ENCODE results near the gene RGS18.
A peak's percentile ranks its signal among the peaks of the same experiment; 100 is the strongest.
"Not testable (repeated sequence)": the region's sequence is repeated elsewhere in the genome, so short reads cannot be mapped to it uniquely, and the experiment has no call there.

Gene RGS18

GRCh38 chr1:192167911-192168700, 9.8 kb downstream of the RGS18 start:
- peak; percentile 72 for DNase-seq

GRCh38 chr1:192168964-192169363, 10.7 kb downstream of the RGS18 start:
- no peak for DNase-seq

GRCh38 chr1:192170196-192170984, 12.1 kb downstream of the RGS18 start:
- peak; percentile 78 for DNase-seq

DNA sequence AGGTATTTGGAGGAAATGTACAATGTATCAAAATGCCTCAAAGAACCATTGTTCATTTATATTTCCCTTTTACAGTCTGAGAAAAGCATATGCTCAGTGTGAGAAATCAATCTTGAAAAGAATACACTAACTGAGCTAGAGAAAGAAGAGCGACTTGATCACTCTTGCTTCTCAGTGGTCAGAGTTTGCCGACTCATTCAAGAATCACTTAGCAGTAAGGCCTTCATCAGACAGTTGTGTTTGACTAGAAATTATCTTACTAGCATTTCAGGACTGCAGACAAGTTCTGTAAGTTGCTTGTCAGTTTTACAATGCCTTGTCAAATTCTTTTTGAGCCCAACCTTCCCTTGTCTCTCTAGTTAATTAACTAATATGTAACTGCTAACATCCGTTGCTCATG, 12.9 kb downstream of the RGS18 start:
- DNase-seq: no peak

DNA sequence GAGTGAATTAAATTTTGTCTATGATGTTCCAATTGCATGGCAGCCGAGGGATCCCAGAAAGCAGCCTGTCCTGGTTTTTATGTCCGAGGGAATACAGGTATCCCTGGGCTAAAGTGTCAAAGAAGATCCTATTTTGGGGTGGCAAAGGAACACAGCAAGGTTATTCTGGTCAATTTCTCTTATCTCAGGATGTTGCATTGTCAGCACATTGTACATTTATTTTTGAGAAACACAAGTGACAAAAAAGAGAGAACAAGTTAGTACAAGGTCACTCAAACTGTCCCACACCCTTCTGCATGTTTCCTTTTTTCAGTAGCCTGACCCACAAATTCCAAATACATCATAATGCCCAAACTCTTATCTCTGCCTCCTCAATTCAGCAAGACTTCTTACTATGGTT, 17.7 kb downstream of the RGS18 start:
- no peak for DNase-seq

GRCh38 chr1:192183788-192184187, 25.5 kb downstream of the RGS18 start:
- no peak for DNase-seq

GRCh38 chr1:192186197-192186596, 27.9 kb downstream of the RGS18 start:
- DNase-seq: no peak

DNA sequence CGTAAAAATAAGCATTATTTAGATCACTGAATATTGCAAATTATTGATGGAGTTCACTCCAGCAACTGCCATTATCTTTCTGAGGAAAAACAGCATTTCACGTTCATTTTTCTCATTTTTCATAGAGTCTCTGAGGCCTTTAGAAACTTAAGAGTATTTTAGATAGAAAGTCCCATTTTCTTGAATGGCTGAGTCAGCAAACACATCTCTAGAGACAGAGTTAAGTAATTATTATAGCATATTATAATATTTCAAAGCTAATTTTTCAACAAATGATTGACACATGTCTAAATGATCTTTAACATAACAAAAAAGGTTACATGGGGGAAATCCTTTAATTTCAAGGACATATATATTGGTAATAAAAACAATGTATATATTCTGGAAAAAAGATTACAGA, 31.8 kb downstream of the RGS18 start:
- DNase-seq: no peak

GRCh38 chr1:192201303-192201702, 43.0 kb downstream of the RGS18 start:
- no peak for DNase-seq

DNA sequence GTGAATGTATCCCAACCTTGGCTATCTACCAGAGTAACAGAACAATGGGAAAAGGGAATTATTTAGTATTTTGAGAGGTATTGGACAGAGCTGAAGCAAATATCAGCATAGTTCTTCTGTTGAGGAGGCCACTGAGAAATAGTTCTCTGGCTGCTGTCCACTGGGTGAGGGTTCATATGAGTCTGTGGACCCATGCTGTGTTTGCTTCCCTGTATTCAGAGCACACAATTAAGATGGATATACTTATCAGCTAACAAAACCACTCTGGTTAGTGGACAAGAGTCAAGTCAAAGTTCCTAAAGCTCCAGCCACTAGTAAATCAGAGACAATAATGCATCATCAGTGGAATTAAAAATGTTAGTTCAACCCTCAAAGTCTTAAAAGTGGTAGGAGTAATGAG, 66.1 kb downstream of the RGS18 start:
- no peak for DNase-seq

- no peak for DNase-seq
Measured at GRCh38 chr1:192224846-192225245, 66.6 kb downstream of the RGS18 start.

GRCh38 chr1:192225266-192225665, 67.0 kb downstream of the RGS18 start:
- no peak for DNase-seq

- peak; percentile 35 for DNase-seq
Measured at GRCh38 chr1:192225703-192226102, 67.4 kb downstream of the RGS18 start.

- DNase-seq: no peak
Measured at GRCh38 chr1:192227330-192227729, 69.1 kb downstream of the RGS18 start.

GRCh38 chr1:192227980-192228379, 69.7 kb downstream of the RGS18 start:
- not testable (repeated sequence) for DNase-seq

- DNase-seq: no peak
Measured at GRCh38 chr1:192232817-192233417, 74.7 kb downstream of the RGS18 start.

- no peak for DNase-seq
Measured at GRCh38 chr1:192235127-192235526, 76.9 kb downstream of the RGS18 start.
